GM18909 (cell line): ENCODE measurements around the gene KCNC4.

ENCODE experiments used
- ATAC-seq: cut with Tn5 transposase; IDR thresholded peaks from one replicate; pipeline ENCODE4 v1.9.1; 2021; ENCODE audit warnings: mild to moderate bottlenecking; ENCODE audit not compliant: unreplicated experiment, poor library complexity

Gene KCNC4

DNA sequence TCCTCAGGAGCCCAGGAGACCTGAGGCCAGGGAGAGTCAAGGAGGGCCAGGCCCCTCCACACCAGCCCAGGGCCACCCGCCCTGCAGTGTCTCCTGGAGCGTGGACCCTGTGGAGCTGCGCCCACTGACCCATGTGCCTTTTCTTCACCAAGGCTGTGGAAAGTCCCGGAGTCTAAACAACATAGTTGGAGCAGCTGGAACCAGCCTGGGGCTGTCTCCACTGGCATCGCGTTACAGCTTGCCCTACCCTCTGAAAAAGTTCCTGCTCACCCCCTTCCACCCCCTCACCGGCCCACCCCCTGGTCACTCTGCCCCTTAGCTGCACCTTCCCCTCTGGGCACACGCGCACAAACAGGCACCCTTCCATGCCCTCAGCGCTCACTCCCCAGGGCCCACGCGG, 18.3 kb downstream of the KCNC4 start:
- no peak for ATAC-seq

DNA sequence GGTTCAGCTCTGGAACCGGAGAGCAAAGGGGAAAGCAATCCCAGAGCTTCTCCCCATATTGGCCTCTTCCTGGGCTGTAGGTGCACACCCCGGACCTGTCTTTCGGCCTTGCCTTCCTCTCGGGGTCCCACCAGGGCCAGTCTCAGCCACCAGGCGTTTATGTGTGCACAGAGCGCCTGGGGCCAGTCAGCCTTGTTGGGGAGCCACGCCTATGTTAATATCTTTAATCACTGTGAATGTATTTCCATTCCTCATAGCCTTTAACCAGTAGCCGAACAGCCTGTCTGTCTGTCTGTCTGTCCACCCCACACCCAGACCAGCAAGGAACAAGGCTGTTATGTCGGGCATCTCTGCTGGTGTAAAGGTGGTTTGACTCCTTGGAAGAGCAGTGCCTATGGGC, 18.8 kb downstream of the KCNC4 start:
- ATAC-seq = no peak

DNA sequence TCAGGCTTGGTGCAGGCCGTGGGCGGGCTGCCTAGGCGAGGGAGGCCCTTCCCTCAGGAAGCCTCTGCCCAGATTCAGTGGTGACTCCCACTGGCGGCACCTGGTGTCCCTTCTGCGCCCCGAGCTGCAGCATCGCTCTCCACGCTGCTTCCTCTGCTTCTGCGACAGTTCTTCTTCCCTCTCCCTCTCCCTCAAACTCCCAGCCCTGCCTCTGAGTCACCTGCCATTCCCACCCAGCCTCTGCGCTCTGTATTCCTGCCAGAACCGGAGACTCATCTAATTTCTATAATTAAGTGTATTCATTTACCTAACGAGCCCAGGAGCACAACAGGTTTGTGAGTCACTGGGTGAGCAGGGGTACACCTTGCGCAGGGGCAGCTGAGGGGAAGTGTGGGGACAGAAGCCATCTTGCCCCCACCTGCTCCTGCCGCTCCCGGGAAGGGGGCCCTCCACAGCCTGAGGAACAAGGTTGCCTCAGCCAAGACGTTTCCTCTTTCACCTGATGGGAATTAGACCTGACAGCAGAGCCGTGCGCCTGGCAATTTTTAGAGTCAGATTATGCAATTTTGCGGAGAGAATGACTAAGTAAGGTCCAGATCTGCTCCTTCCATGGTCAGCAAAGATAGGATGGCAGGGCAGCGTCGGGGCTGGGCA, 19.4 kb downstream of the KCNC4 start:
- no peak for ATAC-seq

DNA sequence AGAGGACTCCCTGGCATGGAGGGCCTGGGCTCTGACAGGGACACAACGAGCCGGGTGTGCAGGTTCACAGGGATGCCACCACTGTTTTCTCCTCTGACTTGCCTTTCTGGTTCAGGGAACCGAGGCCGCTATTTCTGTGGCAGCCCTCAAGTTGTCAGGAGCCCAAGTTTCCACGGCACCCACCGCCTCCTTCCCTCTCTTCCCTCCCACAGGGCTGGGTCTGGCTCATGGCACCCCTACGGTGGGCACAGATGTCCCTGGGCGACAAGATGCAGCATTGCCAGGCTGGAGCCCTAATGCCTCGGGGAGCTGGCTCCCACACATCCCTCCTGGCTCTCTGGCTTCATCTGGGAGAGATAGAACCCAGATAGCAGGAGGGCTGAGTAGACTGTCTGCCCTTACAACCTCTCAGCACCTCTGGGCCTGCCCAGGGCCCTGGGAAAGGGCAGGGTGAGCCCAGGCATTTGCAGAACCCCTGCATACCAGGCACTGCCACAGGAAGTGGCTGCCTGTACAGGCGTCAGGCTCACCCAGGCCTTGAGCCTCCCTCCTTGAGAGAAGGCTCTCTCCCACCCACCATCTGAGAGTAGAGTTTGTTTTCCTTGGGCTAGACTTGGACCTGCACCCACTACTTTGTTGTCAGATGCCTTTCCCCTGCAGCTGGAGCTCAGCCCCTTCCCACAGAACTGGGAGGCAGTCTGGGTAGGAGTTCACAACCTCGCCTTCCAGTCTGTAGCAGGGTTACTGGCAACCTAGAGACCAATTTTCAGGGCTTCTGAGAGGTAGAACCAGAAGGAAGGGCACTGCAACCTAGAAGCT, 20.5 kb downstream of the KCNC4 start:
- ATAC-seq = no peak

DNA sequence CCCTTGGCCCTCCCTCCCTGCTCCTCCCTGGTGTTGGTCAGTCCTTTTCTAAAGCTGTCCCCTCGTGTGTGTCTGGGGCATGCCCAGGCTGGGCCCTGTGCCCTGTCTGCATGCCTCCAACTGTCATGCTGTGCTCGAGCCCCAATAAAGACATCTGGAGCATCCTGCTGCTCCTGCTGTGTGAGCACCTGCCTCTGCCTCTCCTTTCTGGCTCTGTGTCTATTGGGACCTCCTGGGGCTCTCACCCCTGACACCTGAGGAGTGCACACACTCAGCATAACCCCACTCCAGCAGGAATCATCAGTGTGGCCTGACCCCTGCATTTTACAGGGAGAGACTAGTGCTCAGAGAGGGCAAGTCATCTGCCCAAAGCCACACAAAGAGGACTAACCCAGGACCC, 23.7 kb downstream of the KCNC4 start:
- ATAC-seq = no peak

DNA sequence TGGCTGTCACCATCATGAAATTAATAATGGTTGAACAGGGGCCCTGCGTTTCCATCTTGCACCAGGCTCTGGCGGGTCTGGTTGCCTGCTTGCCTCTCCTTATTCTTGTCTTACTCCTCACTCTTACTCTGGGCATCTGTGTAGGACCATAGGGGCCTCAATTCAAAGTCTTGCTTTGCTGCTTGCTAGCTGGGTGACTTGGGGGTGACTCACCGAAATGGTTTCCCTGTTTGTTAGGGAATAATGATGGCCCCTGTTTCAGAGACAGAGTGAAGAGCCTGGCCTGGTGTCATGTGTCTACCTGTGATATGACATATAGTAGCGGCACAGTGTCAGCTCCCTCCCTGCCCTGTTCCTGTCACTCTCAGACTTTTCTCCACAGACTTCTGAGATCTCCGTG, 24.6 kb downstream of the KCNC4 start:
- no peak for ATAC-seq

DNA sequence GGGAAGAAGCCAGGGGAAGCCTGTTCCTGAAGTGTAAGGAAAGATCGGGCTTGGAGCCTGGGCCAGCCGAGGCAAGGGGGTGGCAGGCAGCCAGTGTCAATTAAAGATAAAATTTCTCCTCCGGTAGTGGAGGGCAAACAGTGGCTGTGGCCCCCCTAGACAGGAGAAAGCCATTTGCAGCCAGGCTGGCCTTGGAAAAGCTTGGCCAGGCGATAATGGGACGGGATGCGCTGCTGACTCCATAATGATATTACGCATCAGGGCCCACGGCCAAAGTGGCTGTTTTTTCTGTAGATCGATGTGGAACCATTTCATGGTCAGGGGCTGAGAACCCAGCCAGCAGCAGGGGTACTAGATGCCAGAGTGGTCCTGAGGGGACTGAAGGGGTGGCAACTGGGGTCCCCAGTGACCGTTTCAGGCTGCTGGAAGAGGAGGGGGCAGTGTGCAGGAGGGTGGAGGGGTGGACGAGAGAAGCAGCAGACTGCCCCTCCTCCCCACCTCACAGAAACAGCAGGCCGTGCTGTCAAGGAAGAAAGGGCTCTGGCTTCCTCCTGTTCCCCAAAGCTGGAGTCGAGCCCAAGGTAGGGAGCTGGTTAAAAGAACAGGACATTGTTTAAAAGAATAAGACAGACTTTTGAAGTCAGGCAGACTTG, 25.2 kb downstream of the KCNC4 start:
- ATAC-seq = no peak

DNA sequence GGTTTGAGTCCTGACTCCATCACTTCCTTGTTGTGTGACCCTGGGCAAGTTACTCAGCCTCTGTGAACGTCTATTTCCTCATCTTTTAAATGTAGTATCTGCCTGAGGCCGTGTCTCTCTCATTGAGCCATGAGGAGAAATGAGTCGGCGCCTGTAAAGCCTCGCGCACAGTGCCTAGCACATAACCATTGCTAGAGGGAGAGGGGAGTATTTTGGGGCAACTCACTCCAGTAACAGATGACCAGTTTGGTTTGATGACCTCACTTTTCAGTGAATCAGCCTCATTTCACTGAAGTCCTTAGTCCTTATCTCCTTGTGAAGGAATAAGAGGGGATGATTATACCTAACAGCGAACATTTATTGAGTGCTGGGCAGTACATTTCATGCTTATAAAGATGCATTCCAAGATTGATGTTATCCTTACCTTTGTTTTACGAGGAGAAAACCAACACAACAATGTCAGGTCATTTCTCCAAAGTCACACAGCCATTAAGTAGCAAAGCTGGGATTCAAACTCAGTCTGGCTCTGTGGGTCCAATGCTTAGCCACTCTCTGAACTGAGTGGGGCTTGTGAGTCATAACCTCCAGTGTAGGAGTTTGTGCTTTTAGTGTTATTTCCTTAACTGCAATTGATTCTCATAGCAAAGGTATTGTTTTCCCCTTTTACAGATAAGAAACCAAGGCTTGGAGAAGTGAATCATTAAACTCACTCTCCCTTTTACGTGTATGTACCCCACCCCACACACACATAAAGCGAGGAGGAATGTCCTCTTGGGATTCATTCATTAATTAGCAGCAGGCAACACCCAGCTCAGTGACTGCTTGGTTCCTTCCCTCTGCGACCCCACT, 25.9 kb downstream of the KCNC4 start:
- ATAC-seq = no peak

DNA sequence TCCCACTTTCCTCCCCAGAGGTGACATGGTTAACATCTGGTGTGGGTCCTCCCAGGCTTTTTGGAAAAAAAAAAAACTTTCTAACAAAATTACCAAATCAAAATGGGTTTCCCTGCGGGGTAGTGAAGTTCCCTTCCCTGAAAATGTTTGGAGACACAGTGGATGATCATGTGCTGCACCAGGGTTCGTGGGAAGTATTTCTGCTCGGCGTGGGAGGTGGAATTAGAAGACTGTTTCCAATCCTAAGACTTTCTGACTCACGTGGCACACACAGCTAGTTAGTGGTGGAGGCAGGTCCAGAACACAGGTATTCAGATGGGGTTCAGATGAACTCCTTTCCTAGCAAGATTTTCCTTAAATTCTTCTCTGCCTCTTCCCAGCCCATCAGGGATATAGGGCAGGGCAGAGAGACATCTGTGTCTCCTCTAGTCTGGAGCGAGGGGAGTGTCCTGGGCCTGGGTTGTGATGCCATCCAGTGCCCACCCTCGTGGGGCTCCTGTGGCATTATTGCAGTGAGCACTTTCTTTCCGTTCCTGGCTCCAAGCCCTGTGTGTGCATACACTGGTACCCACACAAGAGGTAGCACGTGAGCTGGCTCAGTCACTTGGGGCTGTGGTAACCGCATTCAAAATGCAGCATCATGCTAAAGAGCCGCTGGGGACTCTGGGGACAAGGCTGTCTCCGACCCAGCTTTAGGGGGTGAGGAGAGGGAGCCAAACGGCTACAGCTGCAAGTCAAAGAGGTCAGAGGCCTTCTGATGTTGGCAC, 27.5 kb downstream of the KCNC4 start:
- ATAC-seq = no peak

DNA sequence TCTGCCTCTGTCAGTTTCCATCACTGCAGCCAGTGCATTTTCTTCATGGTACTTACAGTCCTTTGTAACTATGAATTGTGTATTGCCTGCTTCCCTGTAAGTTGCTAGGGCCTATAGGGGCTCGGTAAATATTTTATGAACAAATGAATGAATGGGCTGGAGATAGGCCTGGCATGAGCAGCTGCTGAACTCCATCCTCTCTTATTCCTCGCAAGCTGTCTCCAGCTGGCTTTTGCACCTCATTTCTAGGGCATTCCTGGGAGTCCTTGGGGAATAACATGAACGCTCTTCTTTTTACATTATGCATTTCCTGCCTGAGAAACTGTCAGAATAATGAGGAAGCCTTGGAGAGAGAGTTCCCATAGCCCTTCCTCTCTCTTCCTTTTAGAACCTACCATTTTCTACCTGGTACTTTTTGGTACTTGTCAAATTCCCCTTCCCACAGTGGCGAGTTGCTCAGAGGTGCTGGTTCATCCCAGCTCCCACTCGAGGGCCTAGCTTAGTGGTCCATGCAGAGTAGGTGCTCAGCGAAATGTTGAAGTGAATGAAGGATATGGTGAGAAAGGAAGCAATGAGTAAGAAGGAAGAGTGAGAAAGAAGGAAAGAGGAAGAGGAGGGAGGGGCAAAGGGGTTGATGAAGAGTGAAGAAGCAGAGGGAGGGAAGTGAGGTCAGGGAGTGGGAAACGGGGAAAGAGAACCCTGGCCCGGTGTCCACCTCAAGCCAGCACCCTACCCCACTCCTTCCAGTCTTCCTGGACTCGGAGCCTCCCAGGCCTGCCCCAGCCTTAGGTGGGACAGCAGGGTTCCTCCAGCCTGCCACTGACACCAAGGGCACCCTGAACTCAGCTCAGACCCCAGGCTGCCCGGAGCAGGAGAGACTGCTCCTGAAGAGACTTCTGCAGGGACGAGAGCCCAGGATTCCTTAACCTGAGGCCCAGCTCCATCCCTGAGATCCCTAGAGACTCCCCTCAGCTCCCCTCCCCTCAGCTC, 29.6 kb downstream of the KCNC4 start:
- no peak for ATAC-seq

DNA sequence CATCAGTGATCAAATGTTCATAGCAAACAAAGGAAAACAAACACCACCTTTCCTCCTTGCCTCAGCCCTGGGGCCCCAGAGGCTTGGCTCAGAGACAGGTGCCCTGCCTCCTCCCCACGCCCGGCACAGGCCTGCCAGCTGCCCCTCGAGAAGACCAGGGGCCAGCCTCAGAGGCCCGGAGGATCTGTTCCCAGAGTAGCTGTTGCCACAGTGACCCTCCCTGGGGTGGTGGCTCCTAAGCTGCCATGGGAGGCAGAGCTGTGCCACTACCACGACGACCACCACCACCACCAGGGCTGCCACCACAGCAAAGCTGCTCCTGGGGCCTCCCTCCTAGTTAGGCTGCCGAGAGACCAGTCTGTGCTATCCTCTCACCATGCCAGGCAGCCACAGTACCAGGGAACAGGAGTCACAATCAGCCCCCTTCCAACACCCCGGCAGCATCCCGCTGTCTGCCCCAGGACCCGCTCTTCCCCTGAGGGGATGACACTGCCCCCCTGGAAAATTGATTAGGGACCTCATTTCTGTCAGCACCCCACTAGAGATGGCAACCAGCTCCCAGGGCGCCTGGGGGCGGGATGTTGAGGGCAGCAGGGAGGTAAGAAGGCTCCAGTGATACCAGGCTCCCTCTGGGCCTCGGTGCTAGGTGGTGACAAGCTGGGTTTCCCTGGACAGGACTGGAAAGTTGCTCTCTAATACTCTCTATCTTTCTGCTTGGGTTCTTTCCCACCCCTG, 30.5 kb downstream of the KCNC4 start:
- no peak for ATAC-seq

DNA sequence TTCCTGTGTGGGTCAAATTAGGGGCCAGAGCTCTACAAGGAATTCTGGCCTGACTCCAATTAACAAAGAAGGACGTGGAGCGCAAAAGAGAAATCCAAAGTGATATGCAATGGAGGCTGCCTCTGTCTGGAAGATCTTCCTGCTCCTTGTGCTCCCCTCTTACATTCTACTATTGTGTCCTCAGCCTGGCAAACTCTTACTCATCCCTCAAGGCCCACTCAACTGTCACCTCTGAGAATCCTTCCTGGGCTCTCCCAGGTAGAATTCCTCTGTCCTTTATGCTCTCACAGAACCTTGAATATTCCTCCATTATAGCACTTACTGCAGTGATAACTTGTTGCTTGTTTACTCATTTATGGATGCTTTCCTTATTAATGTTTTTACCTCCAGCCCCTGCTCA, 31.4 kb downstream of the KCNC4 start:
- no peak for ATAC-seq

DNA sequence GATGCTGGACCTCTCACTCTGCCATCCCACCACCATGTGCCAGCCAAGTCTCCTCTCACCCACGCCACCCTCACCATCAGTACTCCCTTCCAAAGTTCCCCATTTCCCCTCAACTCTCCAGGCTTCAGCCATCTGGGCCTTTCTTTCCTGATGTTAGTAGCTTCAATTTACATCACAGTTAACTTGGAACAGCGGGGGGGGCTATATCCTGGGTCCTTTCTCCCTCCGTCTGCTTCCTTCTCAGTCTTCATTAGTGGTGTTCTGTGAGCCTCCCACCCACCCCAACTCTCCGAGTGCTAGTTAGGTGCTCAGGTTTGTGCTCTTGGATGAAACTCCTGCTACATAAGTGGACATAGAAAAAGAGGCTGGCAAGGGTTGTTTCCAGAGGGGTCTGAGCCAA, 31.9 kb downstream of the KCNC4 start:
- ATAC-seq = no peak

DNA sequence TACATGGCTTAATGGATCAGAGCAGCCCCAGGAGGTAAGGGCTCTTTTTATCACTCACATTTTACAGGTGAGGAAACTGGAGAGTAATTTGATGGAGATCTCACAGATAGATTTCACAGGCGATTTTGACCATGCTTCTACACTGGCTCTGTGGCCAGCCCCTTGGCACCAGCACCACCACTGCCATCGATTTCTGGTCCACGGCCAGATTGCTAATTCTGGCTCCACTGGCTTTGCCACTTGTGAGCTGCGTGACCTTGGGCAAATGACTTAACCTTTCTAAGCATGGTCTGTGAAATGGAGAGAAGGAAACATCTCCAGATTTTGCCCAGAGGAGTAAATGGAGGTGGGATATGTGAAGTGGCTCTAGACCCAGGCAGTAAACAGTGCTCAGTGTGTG, 32.6 kb downstream of the KCNC4 start:
- ATAC-seq = no peak

DNA sequence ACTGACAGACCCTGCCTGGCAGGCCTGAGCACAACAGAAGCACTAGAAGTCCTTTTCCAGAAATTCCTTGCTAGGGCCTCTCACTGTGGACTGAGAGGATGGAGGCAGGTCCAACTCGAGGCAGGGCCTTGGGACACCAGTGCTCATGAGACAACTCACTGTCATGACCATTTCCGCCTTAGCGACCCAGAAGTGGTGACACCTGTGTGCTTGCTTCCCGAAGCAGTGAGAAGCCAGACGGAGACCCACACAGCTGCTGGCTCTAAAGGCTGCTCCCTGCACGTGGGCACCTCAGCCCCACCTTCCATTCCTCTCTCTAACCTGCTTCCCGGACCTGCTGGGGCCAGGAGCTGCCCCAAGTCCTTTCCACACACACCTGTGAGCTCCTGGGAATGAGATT, 33.0 kb downstream of the KCNC4 start:
- ATAC-seq = peak; percentile 24

DNA sequence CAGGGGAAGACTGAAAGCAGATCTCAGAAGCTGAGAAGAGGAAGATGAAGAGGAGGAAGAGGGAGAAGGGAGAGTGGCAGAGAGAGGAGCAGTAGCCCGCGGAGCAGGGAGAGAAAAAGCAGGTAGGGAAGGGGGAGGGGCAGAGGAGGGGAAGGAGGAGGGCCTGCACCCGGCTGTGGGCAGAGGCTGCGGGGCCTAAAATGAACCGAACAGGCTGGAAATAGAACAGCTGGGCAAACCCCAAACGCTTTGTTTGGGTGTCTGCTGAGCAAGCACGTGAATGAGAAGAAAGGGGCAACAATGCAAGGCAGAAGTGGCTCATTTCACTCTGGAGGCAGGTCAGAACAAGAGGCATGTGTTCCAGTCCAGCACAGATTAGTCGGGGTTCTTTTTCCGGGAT, 33.5 kb downstream of the KCNC4 start:
- peak; percentile 54 for ATAC-seq

DNA sequence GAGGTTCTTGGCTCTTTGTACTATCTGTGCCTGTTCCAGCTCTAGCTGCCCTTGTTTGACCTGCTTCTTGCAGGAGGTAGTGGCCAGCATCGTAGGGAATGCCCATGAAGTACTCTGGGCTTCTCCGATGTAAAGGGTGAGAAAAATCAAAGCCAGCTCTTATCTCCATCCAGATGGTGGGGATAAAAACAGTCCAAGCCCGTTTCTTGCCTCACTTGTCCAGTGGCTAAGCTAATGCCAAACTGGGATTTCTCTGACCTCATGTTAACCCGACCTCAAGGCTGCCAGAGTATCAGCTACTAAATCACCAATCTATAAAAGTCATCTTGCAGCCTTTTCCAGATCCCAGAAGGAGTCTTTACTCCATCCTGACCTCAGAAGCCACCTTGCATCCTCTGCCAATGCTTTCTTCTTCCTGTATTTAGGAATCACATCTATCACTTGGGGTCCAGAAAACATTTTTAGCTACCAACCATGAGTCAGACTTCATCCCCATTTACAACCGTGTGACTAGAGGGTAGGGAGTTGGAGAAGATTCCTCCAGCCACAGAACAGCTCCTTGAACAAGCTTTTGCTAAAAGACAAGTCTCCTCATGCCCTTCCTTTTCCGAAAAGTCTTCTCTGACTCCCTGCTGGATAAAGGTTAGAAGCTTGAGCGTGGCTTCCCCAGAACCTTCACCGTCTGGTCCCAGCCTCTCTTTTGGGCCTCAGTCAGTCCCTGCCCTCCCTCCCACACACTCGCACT, 35.9 kb downstream of the KCNC4 start:
- no peak for ATAC-seq
